Choroid plexus epithelial cell (primary cell): ENCODE measurements around the gene STT3A.

Source experiments
- DNase-seq: peaks from one replicate; pipeline ENCODE4 v3.0.0-alpha.2; 2010; ENCODE audit warnings: low read depth
- H3K4me3 ChIP-seq: 2 replicates; pipeline ENCODE4 v1.5.1; 2011; ENCODE audit warnings: low read depth, mild to moderate bottlenecking, control low read depth, low read length, moderate library complexity
- CTCF ChIP-seq: conservative IDR thresholded peaks from 2 replicates; pipeline ENCODE4 v1.5.1; 2011; ENCODE audit warnings: low read depth, mild to moderate bottlenecking, control low read depth, inconsistent platforms, low read length, moderate library complexity

Gene STT3A

GRCh38 chr11:125592305-125593113 lies at the start of gene STT3A:
Gene STT3A (plus strand): TSS chr11:125592852. CDS start chr11:125595916, 3,064 bp downstream.
- H3K4me3 ChIP-seq: peak within 1 kb of the TSS; percentile 98

GRCh38 chr11:125550780-125551179 lies 41.9 kb upstream of the STT3A start:
- no peak for TF ChIP-seq CTCF
- H3K4me3 ChIP-seq: no peak overlapping the region
- no peak for DNase-seq

More at GRCh38 chr11:125592305-125593113, at the start of gene STT3A:
- no peak for TF ChIP-seq CTCF
- DNase-seq: peak; percentile 100

GRCh38 chr11:125551835-125552342 lies 40.8 kb upstream of the STT3A start:
- no peak overlapping the region for H3K4me3 ChIP-seq
- DNase-seq: no peak
- TF ChIP-seq CTCF: no peak

GRCh38 chr11:125552927-125553326 lies 39.7 kb upstream of the STT3A start:
- TF ChIP-seq CTCF: no peak

GRCh38 chr11:125553357-125553756 lies 39.3 kb upstream of the STT3A start:
- no peak for TF ChIP-seq CTCF
- H3K4me3 ChIP-seq: no peak overlapping the region
- no peak for DNase-seq

More at GRCh38 chr11:125552927-125553326, 39.7 kb upstream of the STT3A start:
- DNase-seq: no peak
- H3K4me3 ChIP-seq: no peak overlapping the region

GRCh38 chr11:125554038-125554437 lies 38.6 kb upstream of the STT3A start:
- TF ChIP-seq CTCF: no peak
- no peak for DNase-seq
- H3K4me3 ChIP-seq: no peak overlapping the region

- no peak for TF ChIP-seq CTCF
- H3K4me3 ChIP-seq: no peak overlapping the region
- no peak for DNase-seq
Observed at GRCh38 chr11:125559888-125560287, 32.8 kb upstream of the STT3A start.
